NCI-H1417 treated with DMSO at 0.1 percent for 48 hours (cell line): ENCODE measurements around the gene DPCD.
"Not testable (repeated sequence)": the region's sequence is repeated elsewhere in the genome, so short reads cannot be mapped to it uniquely, and the experiment has no call there.

Source experiments
- DNase-seq: peaks from one replicate; lab custom pipeline; 2025; lab: John Stamatoyannopoulos, UW

DPCD gene

GRCh38 chr10:101619983-101620382, 31.9 kb downstream of the DPCD start:
- DNase-seq: no peak

- DNase-seq: no peak
Measured at GRCh38 chr10:101623528-101623927, 35.4 kb downstream of the DPCD start.

- no peak for DNase-seq
Measured at GRCh38 chr10:101624526-101625102, 36.5 kb downstream of the DPCD start.

GRCh38 chr10:101625821-101626412, 37.8 kb downstream of the DPCD start:
- DNase-seq: no peak

- no peak for DNase-seq
Measured at GRCh38 chr10:101629837-101630632, 41.9 kb downstream of the DPCD start.

- DNase-seq: no peak
Measured at GRCh38 chr10:101630633-101630920, 42.5 kb downstream of the DPCD start.

GRCh38 chr10:101631821-101632475, 43.8 kb downstream of the DPCD start:
- DNase-seq: no peak

GRCh38 chr10:101633510-101633909, 45.4 kb downstream of the DPCD start:
- not testable (repeated sequence) for DNase-seq

GRCh38 chr10:101639141-101639900, 51.2 kb downstream of the DPCD start:
- DNase-seq: no peak

- no peak for DNase-seq
Measured at GRCh38 chr10:101643546-101643945, 55.4 kb downstream of the DPCD start.

GRCh38 chr10:101644002-101644401, 55.9 kb downstream of the DPCD start:
- DNase-seq: no peak

GRCh38 chr10:101645659-101646058, 57.5 kb downstream of the DPCD start:
- DNase-seq: no peak

GRCh38 chr10:101646364-101646763, 58.2 kb downstream of the DPCD start:
- DNase-seq: no peak

- no peak for DNase-seq
Measured at GRCh38 chr10:101647255-101647654, 59.1 kb downstream of the DPCD start.

- DNase-seq: no peak
Measured at GRCh38 chr10:101649525-101650085, 61.5 kb downstream of the DPCD start.

- DNase-seq: no peak
Measured at GRCh38 chr10:101650863-101651262, 62.7 kb downstream of the DPCD start.

- DNase-seq: no peak
Measured at GRCh38 chr10:101651336-101651735, 63.2 kb downstream of the DPCD start.

- no peak for DNase-seq
Measured at GRCh38 chr10:101653536-101653935, 65.4 kb downstream of the DPCD start.

GRCh38 chr10:101655570-101655969, 67.4 kb downstream of the DPCD start:
- DNase-seq: no peak

GRCh38 chr10:101656890-101657289, 68.8 kb downstream of the DPCD start:
- no peak for DNase-seq

GRCh38 chr10:101658975-101659374, 70.9 kb downstream of the DPCD start:
- DNase-seq: no peak
